GM19438 (cell line): ENCODE data around the gene NEGR1.

Source experiments
- ATAC-seq: cut with Tn5 transposase; IDR thresholded peaks from one replicate; pipeline ENCODE4 v1.9.1; 2021; ENCODE audit warnings: low read depth; ENCODE audit not compliant: unreplicated experiment

The NEGR1 gene

GRCh38 chr1:71599306-71599705 lies 683.0 kb downstream of the NEGR1 start:
- ATAC-seq = no peak

GRCh38 chr1:71593523-71593922 lies 688.8 kb downstream of the NEGR1 start:
- ATAC-seq = no peak

GRCh38 chr1:71592646-71593274 lies 689.6 kb downstream of the NEGR1 start:
- no peak for ATAC-seq

GRCh38 chr1:71589005-71589404 lies 693.3 kb downstream of the NEGR1 start:
- no peak for ATAC-seq

- ATAC-seq = no peak
Observed at GRCh38 chr1:71587961-71588360, 694.4 kb downstream of the NEGR1 start.

- no peak for ATAC-seq
Observed at GRCh38 chr1:71586030-71586429, 696.3 kb downstream of the NEGR1 start.

- no peak for ATAC-seq
Observed at GRCh38 chr1:71583756-71584155, 698.6 kb downstream of the NEGR1 start.

GRCh38 chr1:71582673-71583072 lies 699.7 kb downstream of the NEGR1 start:
- no peak for ATAC-seq

GRCh38 chr1:71577451-71578131 lies 704.7 kb downstream of the NEGR1 start:
- ATAC-seq = no peak

GRCh38 chr1:71572038-71572437 lies 710.3 kb downstream of the NEGR1 start:
- no peak for ATAC-seq

GRCh38 chr1:71566413-71566812 lies 715.9 kb downstream of the NEGR1 start:
- no peak for ATAC-seq

- ATAC-seq = no peak
Observed at GRCh38 chr1:71565831-71566230, 716.5 kb downstream of the NEGR1 start.

- no peak for ATAC-seq
Observed at GRCh38 chr1:71565262-71565661, 717.1 kb downstream of the NEGR1 start.

GRCh38 chr1:71562298-71562697 lies 720.0 kb downstream of the NEGR1 start:
- no peak for ATAC-seq

GRCh38 chr1:71561729-71562128 lies 720.6 kb downstream of the NEGR1 start:
- ATAC-seq = no peak

- ATAC-seq = no peak
Observed at GRCh38 chr1:71561206-71561605, 721.1 kb downstream of the NEGR1 start.

- ATAC-seq = no peak
Observed at GRCh38 chr1:71559880-71560279, 722.5 kb downstream of the NEGR1 start.

GRCh38 chr1:71557138-71557537 lies 725.2 kb downstream of the NEGR1 start:
- ATAC-seq = no peak

GRCh38 chr1:71548398-71548890 lies 733.9 kb downstream of the NEGR1 start:
- ATAC-seq = no peak

- ATAC-seq = no peak
Observed at GRCh38 chr1:71542155-71542554, 740.2 kb downstream of the NEGR1 start.

- ATAC-seq = no peak
Observed at GRCh38 chr1:71533950-71534349, 748.4 kb downstream of the NEGR1 start.

GRCh38 chr1:71532343-71532742 lies 750.0 kb downstream of the NEGR1 start:
- ATAC-seq = no peak
